HEK293T (cell line): ENCODE measurements around the gene PACS2.

Experiments used
- ARNT ChIP-seq: fragments of 450-650 bp; IDR thresholded peaks from 2 replicates; pipeline ENCODE4 v1.6.1; 2017; ENCODE audit warnings: mild to moderate bottlenecking
- BHLHE40 ChIP-seq: fragments of 450-650 bp; IDR thresholded peaks from 2 replicates; pipeline ENCODE4 v1.6.1; 2016; ENCODE audit warnings: mild to moderate bottlenecking, moderate library complexity, borderline replicate concordance
- CTBP1 ChIP-seq: fragments of 450-650 bp; IDR thresholded peaks from 2 replicates; pipeline ENCODE4 v1.6.1; 2016; ENCODE audit warnings: borderline replicate concordance
- FOXA1 ChIP-seq: fragments of 450-650 bp; IDR thresholded peaks from 2 replicates; pipeline ENCODE4 v1.6.1; 2016; ENCODE audit warnings: mild to moderate bottlenecking
- FOXK2 ChIP-seq: fragments of 450-650 bp; IDR thresholded peaks from 2 replicates; pipeline ENCODE4 v1.6.1; 2016; ENCODE audit warnings: mild to moderate bottlenecking
- FOXM1 ChIP-seq: fragments of 450-650 bp; IDR thresholded peaks from 2 replicates; pipeline ENCODE4 v1.6.1; 2017; ENCODE audit warnings: mild to moderate bottlenecking, borderline replicate concordance
- HDGF ChIP-seq: fragments of 450-650 bp; IDR thresholded peaks from 2 replicates; pipeline ENCODE4 v1.6.1; 2017; ENCODE audit warnings: antibody characterized with exemption, borderline replicate concordance
- L3MBTL2 ChIP-seq: fragments of 450-650 bp; conservative IDR thresholded peaks from 2 replicates; pipeline ENCODE4 v1.6.1; 2016; ENCODE audit warnings: mild to moderate bottlenecking
- LEF1 ChIP-seq: fragments of 450-650 bp; IDR thresholded peaks from 2 replicates; pipeline ENCODE4 v1.6.1; 2017; ENCODE audit warnings: mild to moderate bottlenecking, borderline replicate concordance
- SP1 ChIP-seq: fragments of 450-650 bp; IDR thresholded peaks from 2 replicates; pipeline ENCODE4 v1.6.1; 2017
- SUZ12 ChIP-seq: fragments of 450-650 bp; IDR thresholded peaks from 2 replicates; pipeline ENCODE4 v1.6.1; 2016; ENCODE audit warnings: mild to moderate bottlenecking
- TARDBP ChIP-seq: fragments of 450-650 bp; IDR thresholded peaks from 2 replicates; pipeline ENCODE4 v1.6.1; 2016
- ZNF384 ChIP-seq: fragments of 450-650 bp; IDR thresholded peaks from 2 replicates; pipeline ENCODE4 v1.6.1; 2016
- TF ChIP-seq, protein P1 (sequence below): fragments of 450-650 bp; IDR thresholded peaks from 2 replicates; pipeline ENCODE4 v1.6.1; 2016

DNA sequence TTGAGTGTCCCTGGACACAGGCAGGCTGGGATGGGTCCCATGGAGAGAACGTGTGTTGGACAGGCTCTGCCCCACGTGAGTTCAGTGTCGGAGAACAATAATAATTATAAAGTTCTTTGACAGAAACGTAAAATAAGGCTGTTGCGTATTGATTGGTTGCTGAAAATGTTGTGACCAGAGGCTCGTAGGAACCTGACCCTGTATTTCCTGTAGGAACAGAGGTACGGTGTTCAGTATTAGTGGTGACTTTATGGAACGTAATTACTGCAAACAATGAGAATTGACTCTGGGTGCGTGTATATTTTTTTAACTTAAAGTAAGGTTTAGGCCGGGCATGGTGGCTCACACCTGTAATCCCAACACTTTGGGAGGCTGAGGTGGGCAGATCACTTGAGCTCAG, 112.9 kb downstream of the PACS2 start:
- no peak for TF ChIP-seq FOXK2
- TF ChIP-seq SUZ12: no peak
- TF ChIP-seq TARDBP: no peak
- no peak for TF ChIP-seq LEF1
- no peak for TF ChIP-seq CTBP1
- TF ChIP-seq, protein P1, sequence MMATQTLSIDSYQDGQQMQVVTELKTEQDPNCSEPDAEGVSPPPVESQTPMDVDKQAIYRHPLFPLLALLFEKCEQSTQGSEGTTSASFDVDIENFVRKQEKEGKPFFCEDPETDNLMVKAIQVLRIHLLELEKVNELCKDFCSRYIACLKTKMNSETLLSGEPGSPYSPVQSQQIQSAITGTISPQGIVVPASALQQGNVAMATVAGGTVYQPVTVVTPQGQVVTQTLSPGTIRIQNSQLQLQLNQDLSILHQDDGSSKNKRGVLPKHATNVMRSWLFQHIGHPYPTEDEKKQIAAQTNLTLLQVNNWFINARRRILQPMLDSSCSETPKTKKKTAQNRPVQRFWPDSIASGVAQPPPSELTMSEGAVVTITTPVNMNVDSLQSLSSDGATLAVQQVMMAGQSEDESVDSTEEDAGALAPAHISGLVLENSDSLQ: no peak
- no peak for TF ChIP-seq HDGF
- no peak for TF ChIP-seq FOXA1
- no peak for TF ChIP-seq BHLHE40
- TF ChIP-seq ZNF384: no peak
- TF ChIP-seq L3MBTL2: no peak
- TF ChIP-seq FOXM1: no peak
- no peak for TF ChIP-seq ARNT
- TF ChIP-seq SP1: no peak
